Measurements from ENCODE around the gene PLXNA1. TPM values are rescaled to one million over a fixed set of nuclear protein-coding genes. Genes with fewer than 3 reads are reported as not detected.
A peak's percentile ranks its signal among the peaks of the same experiment; 100 is the strongest.

Gene PLXNA1
- total and polyA plus RNA-seq, 4 donors: 0.92 to 8.3 (median 4.4) TPM

GRCh38 chr3:126935756-126936509, 47.0 kb upstream of the PLXNA1 start:
- Histone ChIP-seq H3K27ac (ENCODE audit: low read depth in 1 of 2, low read length in 2 of 2) (peak overlapping the region in 1 of 2 donors; percentile 27), H3K27me3 (ENCODE audit: control insufficient read depth in 4 of 4, insufficient read depth in 4 of 4, low read length in 3 of 4) (no peaks in the 10 kb centered on the region), H3K9me3 (ENCODE audit: control insufficient read depth in 4 of 4, low read length in 3 of 4) (no peaks in the 10 kb centered on the region), H3K9ac (ENCODE audit: low read depth in 1 of 2, low read length in 2 of 2) (no peak overlapping the region), H3K4me1 (ENCODE audit: control insufficient read depth in 4 of 4, insufficient read depth in 4 of 4, low read length in 3 of 4) (peaks cover 0 to 3% (median 0%) of the 10 kb centered on the region in 4 donors), H3K4me3 (ENCODE audit: low read depth in 1 of 3, low read length in 3 of 3) (no peak overlapping the region), H3K36me3 (ENCODE audit: control insufficient read depth in 4 of 4, insufficient read depth in 3 of 4, low read depth in 1 of 4, low read length in 3 of 4) (no peaks in the 10 kb centered on the region)
- TF ChIP-seq CTCF (IDR thresholded peaks at IDR 0.05; ENCODE audit: low read depth, low read length, missing input control): no peak
- TF ChIP-seq FOXA2 (IDR thresholded peaks at IDR 0.05): no peak
- TF ChIP-seq RAD21 (IDR thresholded peaks at IDR 0.05): no peak
- TF ChIP-seq ATF3 (IDR thresholded peaks at IDR 0.05): no peak
- TF ChIP-seq HNF4A (conservative IDR thresholded peaks at IDR 0.05): no peak
- TF ChIP-seq ZBTB33 (IDR thresholded peaks at IDR 0.05): no peak
- 82% methylated on average over 4 of the region's 4 CpGs for WGBS
- DNase-seq (ENCODE audit: low spot score): no peak

GRCh38 chr3:126936853-126937425, 46.0 kb upstream of the PLXNA1 start:
- Histone ChIP-seq H3K9ac (ENCODE audit: low read depth in 1 of 2, low read length in 2 of 2) (no peak overlapping the region), H3K27me3 (ENCODE audit: control insufficient read depth in 4 of 4, insufficient read depth in 4 of 4, low read length in 3 of 4) (no peaks in the 10 kb centered on the region), H3K36me3 (ENCODE audit: control insufficient read depth in 4 of 4, insufficient read depth in 3 of 4, low read depth in 1 of 4, low read length in 3 of 4) (no peaks in the 10 kb centered on the region), H3K4me1 (ENCODE audit: control insufficient read depth in 4 of 4, insufficient read depth in 4 of 4, low read length in 3 of 4) (peaks cover 0 to 3% (median 0%) of the 10 kb centered on the region in 4 donors), H3K4me3 (ENCODE audit: low read depth in 1 of 3, low read length in 3 of 3) (no peak overlapping the region), H3K9me3 (ENCODE audit: control insufficient read depth in 4 of 4, low read length in 3 of 4) (no peaks in the 10 kb centered on the region), H3K27ac (ENCODE audit: low read depth in 1 of 2, low read length in 2 of 2) (peak overlapping the region in 1 of 2 donors; percentile 7)
- TF ChIP-seq SP1 (IDR thresholded peaks at IDR 0.05): no peak
- TF ChIP-seq JUND (IDR thresholded peaks at IDR 0.05): no peak
- TF ChIP-seq NR2F2 (IDR thresholded peaks at IDR 0.05): no peak
- 88% methylated on average over 6 of the region's 6 CpGs for WGBS
- no peak for DNase-seq (ENCODE audit: low spot score)

GRCh38 chr3:126937533-126937932, 45.4 kb upstream of the PLXNA1 start:
- H3K9me3 ChIP-seq (ENCODE audit: control insufficient read depth in 4 of 4, low read length in 3 of 4): no peaks in the 10 kb centered on the region
- TF ChIP-seq SP1 (IDR thresholded peaks at IDR 0.05): no peak
- H3K27me3 ChIP-seq (ENCODE audit: control insufficient read depth in 4 of 4, insufficient read depth in 4 of 4, low read length in 3 of 4): no peaks in the 10 kb centered on the region
- no peak overlapping the region for H3K4me3 ChIP-seq (ENCODE audit: low read depth in 1 of 3, low read length in 3 of 3)
- no peak overlapping the region for H3K9ac ChIP-seq (ENCODE audit: low read depth in 1 of 2, low read length in 2 of 2)
- peak overlapping the region; percentile 7 to 8 for H3K27ac ChIP-seq (ENCODE audit: low read depth in 1 of 2, low read length in 2 of 2)
- WGBS: 96% methylated on average over 2 of the region's 2 CpGs
- no peaks in the 10 kb centered on the region for H3K36me3 ChIP-seq (ENCODE audit: control insufficient read depth in 4 of 4, insufficient read depth in 3 of 4, low read depth in 1 of 4, low read length in 3 of 4)
- H3K4me1 ChIP-seq (ENCODE audit: control insufficient read depth in 4 of 4, insufficient read depth in 4 of 4, low read length in 3 of 4): peaks cover 0 to under 1% (median 0%) of the 10 kb centered on the region in 4 donors
- no peak for DNase-seq (ENCODE audit: low spot score)
